WTC11 (cell line): ENCODE data around the gene BSN. TPM values are rescaled to one million over a fixed set of nuclear protein-coding genes. Genes with fewer than 3 reads are reported as not detected.

ENCODE experiments used
- ATAC-seq: fragments of 200-7000 bp; cut with Tn5 transposase; 2 replicates; pipeline ENCODE4 v1.10.0; 2021; ENCODE audit warnings: mild to moderate bottlenecking, moderate library complexity
- CTCF ChIA-PET: fragments of 300-600 bp; sonication (Branson Sonifier 250); formaldehyde crosslinking; loops from one replicate; lab custom pipeline; 2021; ENCODE audit warnings: antibody characterized with exemption; lab: Charles Lee
- POLR2A ChIA-PET: fragments of 350-600 bp; sonication (Branson Sonifier 250); formaldehyde crosslinking; loops from one replicate; lab custom pipeline; 2021; ENCODE audit warnings: antibody characterized with exemption; lab: Charles Lee
- DNase-seq: peaks from one replicate; pipeline ENCODE4 v3.0.0; 2021; ENCODE audit warnings: low spot score
- H3K27ac Mint-ChIP-seq: 2 replicates; pipeline ENCODE4 v1.8.0; 2021; ENCODE audit warnings: mixed read lengths
- H3K27me3 Mint-ChIP-seq: 2 replicates; pipeline ENCODE4 v1.8.0; 2021; ENCODE audit warnings: low read depth, mild to moderate bottlenecking, moderate library complexity, mixed read lengths
- H3K36me3 Mint-ChIP-seq: 2 replicates; pipeline ENCODE4 v1.8.0; 2021; ENCODE audit warnings: mixed read lengths
- H3K4me1 Mint-ChIP-seq: 2 replicates; pipeline ENCODE4 v1.8.0; 2022; ENCODE audit warnings: mixed read lengths
- H3K4me3 Mint-ChIP-seq: 2 replicates; pipeline ENCODE4 v1.8.0; 2021; ENCODE audit warnings: mild to moderate bottlenecking, moderate library complexity, mixed read lengths
- H3K9me3 Mint-ChIP-seq: 2 replicates; pipeline ENCODE4 v1.8.0; 2021; ENCODE audit warnings: mixed read lengths
- ARID4B ChIP-seq: sonication (generic); formaldehyde crosslinking; IDR thresholded peaks from 2 replicates; pipeline ENCODE4 v1.8.0; 2023; ENCODE audit warnings: missing genetic modification reagents, mild to moderate bottlenecking, borderline replicate concordance
- CREM ChIP-seq: sonication (generic); formaldehyde crosslinking; IDR thresholded peaks from 2 replicates; pipeline ENCODE4 v1.8.1; 2022; ENCODE audit warnings: mild to moderate bottlenecking, missing genetic modification reagents, moderate library complexity
- E2F1 ChIP-seq: sonication (generic); formaldehyde crosslinking; IDR thresholded peaks from 2 replicates; pipeline ENCODE4 v1.8.0; 2022; ENCODE audit warnings: mild to moderate bottlenecking, missing genetic modification reagents
- FOXP1 ChIP-seq: sonication (generic); formaldehyde crosslinking; IDR thresholded peaks from 2 replicates; pipeline ENCODE4 v1.8.0; 2022; ENCODE audit warnings: missing genetic modification reagents, mild to moderate bottlenecking, moderate library complexity, borderline replicate concordance
- HMGXB4 ChIP-seq: sonication (generic); formaldehyde crosslinking; IDR thresholded peaks from 2 replicates; pipeline ENCODE4 v1.8.1; 2023; ENCODE audit warnings: mild to moderate bottlenecking, moderate library complexity, missing genetic modification reagents
- IRF1 ChIP-seq: sonication (generic); formaldehyde crosslinking; IDR thresholded peaks from 2 replicates; pipeline ENCODE4 v1.8.0; 2023; ENCODE audit warnings: missing genetic modification reagents
- MLX ChIP-seq: sonication (generic); formaldehyde crosslinking; IDR thresholded peaks from 2 replicates; pipeline ENCODE4 v1.8.1; 2023; ENCODE audit warnings: mild to moderate bottlenecking, missing genetic modification reagents, moderate library complexity
- SMAD4 ChIP-seq: sonication (generic); formaldehyde crosslinking; IDR thresholded peaks from 2 replicates; pipeline ENCODE4 v1.8.0; 2022; ENCODE audit warnings: mild to moderate bottlenecking, missing genetic modification reagents
- USF2 ChIP-seq: sonication (generic); formaldehyde crosslinking; IDR thresholded peaks from 2 replicates; pipeline ENCODE4 v1.8.1; 2023; ENCODE audit warnings: mild to moderate bottlenecking, missing genetic modification reagents, moderate library complexity
- ZBTB21 ChIP-seq: sonication (generic); formaldehyde crosslinking; IDR thresholded peaks from 2 replicates; pipeline ENCODE4 v1.8.1; 2023; ENCODE audit warnings: mild to moderate bottlenecking, missing genetic modification reagents, borderline replicate concordance
- ZNF121 ChIP-seq: sonication (generic); formaldehyde crosslinking; IDR thresholded peaks from 2 replicates; pipeline ENCODE4 v1.8.0; 2023; ENCODE audit warnings: missing genetic modification reagents
- ZNF317 ChIP-seq: sonication (generic); formaldehyde crosslinking; IDR thresholded peaks from 2 replicates; pipeline ENCODE4 v1.8.1; 2023; ENCODE audit warnings: low read depth, mild to moderate bottlenecking, moderate library complexity, missing genetic modification reagents, borderline replicate concordance
- ZNF396 ChIP-seq: fragments of 250-450 bp; sonication (Bioruptor Pico); IDR thresholded peaks from 2 replicates; pipeline ENCODE4 v1.8.0; 2021; ENCODE audit warnings: mild to moderate bottlenecking, moderate library complexity, borderline replicate concordance
- ZNF671 ChIP-seq: fragments of 250-450 bp; sonication (Bioruptor Pico); IDR thresholded peaks from 2 replicates; pipeline ENCODE4 v1.8.0; 2021; ENCODE audit warnings: mild to moderate bottlenecking
- total RNA-seq: library from RNA; stranded (reverse); gene quantifications from 3 replicates; pipeline ENCODE4 v1.2.3, GENCODE V29; 2021

Gene BSN
- total RNA-seq, 1 experiment from 2014 or later: 2.8 TPM

DNA sequence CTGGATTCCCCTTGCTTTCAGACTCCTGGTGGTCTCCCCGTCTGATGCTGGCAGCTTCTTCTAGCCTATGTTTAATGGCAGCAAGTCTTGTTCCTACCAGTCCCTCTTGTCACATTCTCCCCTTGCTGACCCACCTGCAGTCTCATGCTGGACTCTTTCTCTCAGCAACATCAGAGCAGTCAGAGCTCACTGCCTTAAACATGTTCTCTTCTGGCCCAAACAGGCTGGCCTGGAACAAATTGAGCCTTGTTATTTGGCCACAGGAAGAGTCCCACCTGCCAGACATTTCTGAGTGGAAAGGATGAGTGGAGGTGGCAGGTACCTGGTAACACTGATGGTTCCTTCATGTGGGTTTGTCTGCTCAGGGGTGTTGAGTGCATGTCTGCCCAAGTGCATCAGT is 60.7 kb downstream of the BSN start:
- no peak for TF ChIP-seq ZNF396 (CRISPR knock-in tag)
- no peak for TF ChIP-seq FOXP1 (CRISPR knock-in tag)
- no peak for TF ChIP-seq SMAD4
- no peak for TF ChIP-seq MLX (CRISPR knock-in tag)

GRCh38 chr3:49616061-49616460 is 61.8 kb downstream of the BSN start:
- Mint-ChIP-seq H3K9me3 (peaks cover 13% of the 10 kb centered on the region), H3K36me3 (peaks cover 4% of the 10 kb centered on the region; the same call in 1 of the 2 replicates)
- TF ChIP-seq CREM (CRISPR knock-in tag) (no peak), ZBTB21 (CRISPR knock-in tag) (no peak), ZNF396 (CRISPR knock-in tag) (no peak), E2F1 (CRISPR knock-in tag) (no peak), ZNF121 (CRISPR knock-in tag) (no peak), ARID4B (no peak), IRF1 (CRISPR knock-in tag) (no peak), ZNF671 (CRISPR knock-in tag) (no peak), USF2 (CRISPR knock-in tag) (no peak), ZNF317 (CRISPR knock-in tag) (no peak), HMGXB4 (CRISPR knock-in tag) (no peak)
- TF ChIP-seq, all 79 proteins: peak for 0
- ChIA-PET POLR2A (no interaction called here), CTCF (interaction anchor here (1.9 kb wide), 1 partner anchor 76 kb away, joined by 9 read pairs; no protein-coding TSS in a partner anchor)
- no peak overlapping the region for H3K27ac Mint-ChIP-seq
- peaks cover 12% of the 10 kb centered on the region for H3K4me1 Mint-ChIP-seq
- H3K27me3 Mint-ChIP-seq: no peaks in the 10 kb centered on the region
- H3K4me3 Mint-ChIP-seq: no peak overlapping the region
- DNase-seq (no peak), ATAC-seq (no peak)

More for the DNA sequence above, 60.7 kb downstream of the BSN start:
- Mint-ChIP-seq H3K36me3 (peaks cover 4% of the 10 kb centered on the region; the same call in 1 of the 2 replicates), H3K4me1 (peaks cover 12% of the 10 kb centered on the region), H3K27ac (no peak overlapping the region), H3K9me3 (peaks cover 13% of the 10 kb centered on the region), H3K27me3 (no peaks in the 10 kb centered on the region), H3K4me3 (no peak overlapping the region)
- DNase-seq: no peak
- ChIA-PET CTCF (no interaction called here), POLR2A (no interaction called here)
- ATAC-seq: no peak
